Colonic mucosa (tissue), 4 donors: ENCODE measurements around the gene GNAI2. TPM values are rescaled to one million over a fixed set of nuclear protein-coding genes. Genes with fewer than 3 reads are reported as not detected.
A peak's percentile ranks its signal among the peaks of the same experiment; 100 is the strongest.
"Not testable (repeated sequence)": the region's sequence is repeated elsewhere in the genome, so short reads cannot be mapped to it uniquely, and the experiment has no call there.

ENCODE experiments used
- DNase-seq: peaks from one replicate; pipeline ENCODE4 v3.0.0-alpha.2; 2020
- H3K27ac ChIP-seq: fragments of 200-600 bp; one replicate; pipeline ENCODE4 v1.8.0; 2021
- H3K27me3 ChIP-seq: fragments of 200-600 bp; one replicate; pipeline ENCODE4 v1.8.0; 2021
- H3K36me3 ChIP-seq: fragments of 200-600 bp; one replicate; pipeline ENCODE4 v1.8.0; 2021
- H3K4me1 ChIP-seq: fragments of 200-600 bp; one replicate; pipeline ENCODE4 v1.8.0; 2021; ENCODE audit warnings: mild to moderate bottlenecking
- H3K4me3 ChIP-seq: fragments of 200-600 bp; one replicate; pipeline ENCODE4 v1.8.0; 2021
- H3K9ac ChIP-seq, 2 donors: one replicate each; pipeline ENCODE4 v1.7.0; 2013; ENCODE audit warnings: control low read depth in 2 of 2, low read depth in 2 of 2, low read length in 2 of 2
- H3K9me3 ChIP-seq: fragments of 200-600 bp; one replicate; pipeline ENCODE4 v1.8.0; 2021
- CTCF ChIP-seq: fragments of 200-600 bp; IDR thresholded peaks from one replicate; pipeline ENCODE4 v1.8.0; 2022; ENCODE audit warnings: antibody characterized with exemption, mild to moderate bottlenecking
- intact Hi-C: fragments of 100-400 bp; cut with DNase I; formaldehyde crosslinking; loops from one replicate; pipeline ENCODE4 v1.14.1; 2022
- total RNA-seq, 2 donors: library from RNA; stranded (reverse); fragmentation: NEBNext Ultra II Directional in 1 of 2; extraction: Animal tissue kit (Norgen Biotek cat#: 25700) in 1 of 2; gene quantifications; one replicate each; pipeline ENCODE4 v1.2.1, GENCODE V29; 2021
- donor health status: healthy.
- donor health status: DM: no; HTN: no; CAD: no.
- donor health status: DM: no; HTN: no; CAD: no.

Gene GNAI2
- total RNA-seq, 2 donors from 2014 or later = 48.7 to 77.4 TPM

- no peaks in the 10 kb centered on the region for H3K27me3 ChIP-seq
- no peak for TF ChIP-seq CTCF
- no peak for DNase-seq
- intact Hi-C loops = no loop called here
- H3K36me3 ChIP-seq = no peaks in the 10 kb centered on the region
- H3K9ac ChIP-seq = peak overlapping the region in 1 of 2 donors; percentile 1
- peaks cover 29% of the 10 kb centered on the region for H3K4me1 ChIP-seq
- H3K4me3 ChIP-seq = no peak overlapping the region
- H3K27ac ChIP-seq = peak overlapping the region; percentile 52
- H3K9me3 ChIP-seq = no peaks in the 10 kb centered on the region
These were observed 7.5 kb downstream of the GNAI2 start for GRCh38 chr3:50243543-50243895.

- H3K27ac ChIP-seq, H3K4me3 ChIP-seq, H3K9me3 ChIP-seq, H3K27me3 ChIP-seq, DNase-seq, H3K36me3 ChIP-seq, intact Hi-C loops: not testable (repeated sequence)
- Histone ChIP-seq H3K9ac (peak overlapping the region in 1 of 2 donors; percentile 54), H3K4me1 (peaks cover 20% of the 10 kb centered on the region)
These were observed 8.8 kb downstream of the GNAI2 start for GRCh38 chr3:50244813-50245212.

DNA sequence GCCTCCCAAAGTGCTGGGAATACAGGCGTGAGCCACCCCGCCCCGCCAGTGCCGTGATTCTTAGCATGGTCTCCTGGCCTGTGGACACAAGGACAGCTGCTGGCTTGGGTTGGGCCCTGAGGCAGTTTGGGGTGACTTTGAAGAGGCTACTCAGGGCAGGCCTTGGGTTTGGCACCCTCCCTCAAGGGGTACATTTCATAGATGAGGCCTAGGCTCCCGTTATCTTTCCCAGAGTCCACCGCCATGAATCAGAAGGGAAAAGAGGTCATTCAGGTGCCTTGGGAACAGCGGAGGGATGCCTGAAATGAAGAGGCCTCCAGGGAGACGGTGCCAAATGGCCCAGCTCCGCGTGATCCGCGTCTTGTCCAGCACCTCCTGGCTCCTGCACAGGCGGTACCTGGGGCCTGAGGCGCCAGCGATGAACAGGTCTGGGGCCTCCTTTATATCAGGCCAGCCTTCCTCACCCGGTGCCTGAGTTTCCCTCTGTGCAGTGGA lies 9.3 kb downstream of the GNAI2 start:
- DNase-seq = no peak
- intact Hi-C loops = no loop called here
- Histone ChIP-seq H3K36me3 (no peaks in the 10 kb centered on the region), H3K27ac (peak overlapping the region; percentile 69), H3K4me1 (peaks cover 15% of the 10 kb centered on the region), H3K4me3 (peak overlapping the region; percentile 43), H3K9ac (peak overlapping the region; percentile 48 to 74), H3K27me3 (no peaks in the 10 kb centered on the region), H3K9me3 (no peaks in the 10 kb centered on the region)
- TF ChIP-seq CTCF = no peak

- peaks cover 14% of the 10 kb centered on the region for H3K4me1 ChIP-seq
- intact Hi-C loops = loop anchor here (1.0 kb wide), 1 partner anchor 20 kb away; no protein-coding TSS in a partner anchor
These were observed 10.0 kb downstream of the GNAI2 start for GRCh38 chr3:50245831-50246516.

DNA sequence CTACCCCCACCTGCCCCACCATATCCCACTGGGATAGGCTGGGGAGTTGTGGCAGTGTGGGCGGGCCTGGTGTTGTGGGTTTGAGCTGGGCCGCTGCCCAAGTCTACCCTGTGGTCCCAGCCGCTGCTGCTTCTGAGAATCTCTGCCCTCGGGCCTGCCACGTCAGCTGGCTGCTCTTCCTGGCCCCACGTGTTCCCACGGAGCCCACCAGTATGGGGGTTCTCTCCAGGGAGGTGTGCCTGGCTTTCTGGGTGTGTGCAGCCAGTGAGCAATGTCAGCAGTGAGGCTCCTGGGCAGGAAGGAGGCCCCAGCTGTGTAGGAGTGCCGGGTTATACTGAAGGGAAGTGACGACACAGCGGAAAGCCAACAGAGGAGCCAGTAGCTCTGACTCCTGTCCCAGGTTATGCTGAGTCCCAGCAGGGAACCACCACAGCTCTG lies 10.5 kb downstream of the GNAI2 start:
- Histone ChIP-seq H3K9me3 (no peaks in the 10 kb centered on the region), H3K4me1 (peaks cover 14% of the 10 kb centered on the region), H3K27ac (peak overlapping the region; percentile 69), H3K9ac (peak overlapping the region; percentile 48 to 74), H3K36me3 (no peaks in the 10 kb centered on the region), H3K4me3 (peak overlapping the region; percentile 43), H3K27me3 (no peaks in the 10 kb centered on the region)
- peak; percentile 50 for TF ChIP-seq CTCF
- intact Hi-C loops = loop anchor here (1.0 kb wide), 1 partner anchor 20 kb away; no protein-coding TSS in a partner anchor
- peak; percentile 53 for DNase-seq

More at GRCh38 chr3:50245831-50246516, 10.0 kb downstream of the GNAI2 start:
- Histone ChIP-seq H3K36me3 (no peaks in the 10 kb centered on the region), H3K9me3 (no peaks in the 10 kb centered on the region), H3K27ac (peak overlapping the region; percentile 69), H3K27me3 (no peaks in the 10 kb centered on the region), H3K9ac (peak overlapping the region; percentile 48 to 74), H3K4me3 (peak overlapping the region; percentile 43)
- DNase-seq = peak; percentile 96
- TF ChIP-seq CTCF = peak; percentile 98

DNA sequence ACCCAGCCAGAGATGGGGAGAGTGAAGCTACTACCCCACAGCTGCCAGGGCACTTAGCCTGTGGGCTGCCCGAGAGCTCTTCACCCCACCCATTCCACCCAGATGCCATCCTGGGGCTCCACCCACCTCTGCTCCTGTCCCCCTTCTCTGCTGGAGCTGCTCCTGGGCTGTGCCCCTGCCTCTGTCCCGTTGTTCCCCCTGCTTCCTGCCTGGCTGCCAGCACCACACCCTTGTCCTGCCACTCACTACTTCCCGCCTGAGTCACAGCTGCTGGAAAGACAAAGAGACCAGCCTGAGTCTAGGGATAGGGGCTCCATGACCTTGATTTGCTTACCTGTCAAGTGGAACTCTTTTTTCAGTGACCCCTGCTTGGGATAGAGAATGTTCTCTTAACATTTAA lies 12.4 kb downstream of the GNAI2 start:
- H3K9me3 ChIP-seq = no peaks in the 10 kb centered on the region
- peak overlapping the region; percentile 41 to 48 for H3K9ac ChIP-seq
- peak overlapping the region; percentile 10 for H3K27ac ChIP-seq
- DNase-seq = peak; percentile 69
- TF ChIP-seq CTCF = no peak
- no peaks in the 10 kb centered on the region for H3K27me3 ChIP-seq
- intact Hi-C loops = no loop called here
- no peak overlapping the region for H3K4me3 ChIP-seq
- H3K4me1 ChIP-seq = peaks cover 14% of the 10 kb centered on the region
- no peaks in the 10 kb centered on the region for H3K36me3 ChIP-seq
